HG03354 (cell line): ENCODE measurements around the gene EMILIN2.
A peak's percentile ranks its signal among the peaks of the same experiment; 100 is the strongest.
"Not testable (repeated sequence)": the region's sequence is repeated elsewhere in the genome, so short reads cannot be mapped to it uniquely, and the experiment has no call there.

Source experiments
- ATAC-seq: cut with Tn5 transposase; IDR thresholded peaks from one replicate; pipeline ENCODE4 v1.9.1; 2021; ENCODE audit warnings: mild to moderate bottlenecking; ENCODE audit not compliant: unreplicated experiment, poor library complexity, severe bottlenecking

EMILIN2 gene

DNA sequence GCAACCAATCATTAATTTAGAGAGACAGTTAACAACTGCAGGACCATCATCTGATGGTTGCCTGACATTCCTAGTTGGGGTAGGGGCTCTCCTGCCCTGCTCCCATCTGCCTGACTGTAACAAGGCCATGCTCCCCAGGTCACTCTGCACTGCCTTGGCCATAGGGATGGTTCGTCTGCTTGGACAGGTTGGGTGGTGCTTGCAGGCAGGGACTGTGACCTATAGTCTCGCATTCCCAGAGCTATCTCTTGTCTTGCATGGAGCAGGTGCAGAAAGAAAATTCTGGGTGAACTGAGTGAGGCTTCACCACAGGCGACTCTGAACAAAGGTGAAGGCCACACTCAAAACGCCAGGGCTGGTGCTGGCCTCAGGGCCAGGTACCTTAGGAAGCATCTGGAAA, 64.7 kb downstream of the EMILIN2 start:
- no peak for ATAC-seq

- ATAC-seq = no peak
Measured at GRCh38 chr18:2912357-2913299, 65.8 kb downstream of the EMILIN2 start.

DNA sequence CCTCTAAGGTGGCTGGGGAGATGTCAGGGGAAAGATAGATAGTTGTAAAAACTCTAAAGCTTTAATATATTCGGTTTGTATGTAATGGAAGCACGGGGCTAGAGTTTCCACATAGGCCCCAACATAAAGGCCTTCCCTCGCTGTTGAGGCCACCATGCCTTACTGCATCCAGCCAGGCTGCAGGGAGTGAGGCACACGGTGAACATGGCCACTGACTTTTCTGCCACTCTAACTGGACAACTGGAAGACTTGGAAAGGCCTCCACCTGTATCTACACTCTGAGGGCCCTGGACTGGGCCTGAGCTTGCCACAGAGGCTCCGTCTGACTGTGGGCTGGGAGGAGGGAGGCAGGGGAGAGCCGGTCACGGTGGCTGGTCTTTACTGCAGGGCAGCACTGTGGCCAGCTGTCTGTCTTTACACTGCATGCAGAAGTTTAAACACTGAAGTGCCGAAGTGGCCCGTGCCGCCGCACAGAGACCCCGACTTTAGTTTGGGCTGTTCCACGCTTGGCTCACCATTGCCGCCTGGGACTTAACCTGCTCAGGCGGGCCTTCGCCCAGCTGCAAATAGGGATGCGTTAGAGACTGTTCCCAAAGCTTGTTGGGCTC, 66.7 kb downstream of the EMILIN2 start:
- ATAC-seq = no peak

DNA sequence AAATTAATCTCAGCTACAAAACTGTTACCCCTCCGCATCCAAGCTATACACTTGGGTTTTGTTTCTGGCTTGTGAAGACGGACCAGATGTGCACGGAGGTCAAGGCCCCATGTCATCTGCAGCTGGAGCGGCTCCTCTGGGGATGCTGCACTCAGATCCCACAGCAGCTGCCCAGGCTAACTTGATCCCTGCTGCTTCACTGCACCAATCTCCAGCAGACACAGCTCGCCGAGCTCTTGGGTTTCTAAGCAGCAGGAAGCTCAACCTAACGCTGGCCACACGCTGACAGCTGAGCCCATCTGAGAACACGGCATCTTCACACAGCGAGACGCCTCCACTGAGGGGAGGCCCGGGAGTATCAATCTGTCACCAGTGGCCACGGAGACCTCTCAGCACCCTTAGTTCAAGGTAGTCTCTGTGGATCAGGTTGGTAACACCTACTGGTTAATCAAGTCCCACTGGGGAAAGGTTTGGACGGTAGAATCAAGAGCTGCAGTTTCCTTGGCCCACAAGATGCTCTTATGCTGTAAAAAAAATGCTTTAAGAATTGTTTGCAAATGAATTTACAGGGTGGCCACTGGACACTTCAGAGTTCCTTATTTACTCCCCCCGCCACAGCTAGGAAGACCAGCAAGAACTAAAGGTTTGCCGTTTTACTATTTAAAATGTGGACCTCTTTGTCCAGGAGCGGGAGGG, 67.5 kb downstream of the EMILIN2 start:
- no peak for ATAC-seq

- no peak for ATAC-seq
Measured at GRCh38 chr18:2914881-2915240, 68.1 kb downstream of the EMILIN2 start.

- ATAC-seq = not testable (repeated sequence)
Measured at GRCh38 chr18:2915486-2915885, 68.7 kb downstream of the EMILIN2 start.

GRCh38 chr18:2916184-2916583, 69.4 kb downstream of the EMILIN2 start:
- ATAC-seq = no peak

DNA sequence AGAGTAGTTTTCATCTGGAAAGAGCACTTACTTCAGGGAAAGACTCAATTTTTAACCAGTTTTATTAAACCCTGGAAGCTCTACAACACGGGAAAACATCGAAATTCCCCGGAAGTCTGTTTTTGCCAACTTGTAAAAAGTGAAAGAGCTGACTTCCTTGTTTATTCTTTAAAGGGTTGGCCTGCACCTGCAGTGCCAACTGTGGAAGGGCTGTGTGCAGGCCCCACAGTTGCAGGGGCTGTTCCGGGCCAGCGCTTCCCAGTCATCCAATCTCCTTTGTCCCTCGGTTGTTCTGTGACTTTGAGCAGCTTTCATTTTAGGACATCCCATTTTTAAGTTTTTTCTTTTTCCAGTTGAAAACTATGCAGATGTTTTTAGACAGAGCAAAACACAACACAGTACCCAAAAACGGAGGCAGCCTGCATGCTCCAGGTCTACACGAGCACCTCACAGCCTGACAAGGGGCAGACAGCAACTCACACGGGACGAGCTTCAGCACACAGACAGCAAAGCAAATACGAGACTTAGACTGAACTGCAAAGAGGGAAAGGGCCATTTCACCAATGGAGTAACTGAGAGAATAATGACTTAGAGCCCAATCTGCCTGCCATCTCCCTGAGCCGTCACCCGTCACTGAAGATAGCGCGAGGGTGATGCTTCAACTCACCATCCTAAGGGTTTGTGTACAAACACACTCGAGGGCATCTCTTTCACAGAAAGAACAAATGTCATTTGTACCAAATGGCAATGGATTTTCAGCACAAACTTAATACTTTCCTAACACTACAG, 70.6 kb downstream of the EMILIN2 start:
- peak; percentile 55 for ATAC-seq

GRCh38 chr18:2918761-2919550, 72.2 kb downstream of the EMILIN2 start:
- no peak for ATAC-seq

- ATAC-seq = no peak
Measured at GRCh38 chr18:2919600-2919999, 72.8 kb downstream of the EMILIN2 start.

DNA sequence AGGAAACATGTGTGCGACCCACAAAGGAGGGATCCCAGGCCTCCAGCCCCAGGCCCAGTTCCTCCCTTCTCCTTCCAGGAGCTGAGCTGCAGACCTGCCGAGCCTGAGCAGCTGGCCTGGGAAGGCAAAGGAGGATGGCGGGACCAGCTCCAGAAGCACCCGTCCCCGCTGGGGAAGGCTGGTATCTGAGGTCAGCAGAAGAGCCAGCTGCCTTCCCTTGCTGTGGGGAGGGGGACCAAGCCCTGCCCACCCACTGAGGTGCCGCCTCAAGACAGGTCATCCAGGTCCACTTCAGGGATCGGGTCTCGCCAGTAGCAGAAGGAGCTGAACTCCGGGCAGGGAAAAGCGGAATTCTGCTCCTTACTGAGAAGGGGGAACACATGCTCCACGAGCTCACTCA, 73.2 kb downstream of the EMILIN2 start:
- ATAC-seq = no peak

DNA sequence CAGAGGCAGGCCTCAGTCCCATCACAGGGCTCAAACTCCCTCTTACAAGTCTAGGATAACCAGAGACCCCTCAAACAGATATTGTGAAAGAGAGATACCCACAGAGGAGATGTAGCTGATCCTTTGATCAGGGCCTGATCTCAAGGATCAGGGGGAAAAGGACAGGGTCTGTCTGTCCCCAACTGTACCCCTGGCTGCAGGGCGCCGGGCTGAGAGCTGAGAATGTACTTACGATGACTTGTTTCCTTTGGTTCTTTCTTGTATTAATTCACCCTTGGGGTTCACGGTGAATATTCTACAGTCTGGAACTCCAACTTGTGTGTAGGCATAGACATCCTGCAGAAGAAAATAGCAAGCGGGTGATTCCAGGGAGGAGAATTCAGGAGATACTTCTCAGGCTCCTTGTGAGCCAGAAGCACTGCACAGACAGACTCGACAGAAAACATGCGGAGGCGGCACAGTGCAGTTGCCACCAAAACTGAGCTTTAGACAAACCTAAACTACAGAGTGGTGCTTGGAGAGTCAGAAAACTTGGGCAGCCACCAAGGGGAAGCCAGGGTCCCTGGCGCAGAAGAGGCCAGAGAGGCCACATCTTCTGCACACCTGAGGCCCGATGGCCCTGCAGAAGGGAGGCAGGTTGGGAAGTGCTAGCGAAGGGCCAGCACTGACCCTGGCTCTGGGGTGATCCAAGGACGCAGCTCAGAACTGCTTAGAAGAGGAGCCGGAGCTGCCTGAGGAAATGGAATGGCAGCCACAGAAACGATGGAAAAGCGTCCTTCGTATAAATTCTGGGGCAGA, 73.9 kb downstream of the EMILIN2 start:
- ATAC-seq = no peak

GRCh38 chr18:2921778-2922177, 75.0 kb downstream of the EMILIN2 start:
- no peak for ATAC-seq

DNA sequence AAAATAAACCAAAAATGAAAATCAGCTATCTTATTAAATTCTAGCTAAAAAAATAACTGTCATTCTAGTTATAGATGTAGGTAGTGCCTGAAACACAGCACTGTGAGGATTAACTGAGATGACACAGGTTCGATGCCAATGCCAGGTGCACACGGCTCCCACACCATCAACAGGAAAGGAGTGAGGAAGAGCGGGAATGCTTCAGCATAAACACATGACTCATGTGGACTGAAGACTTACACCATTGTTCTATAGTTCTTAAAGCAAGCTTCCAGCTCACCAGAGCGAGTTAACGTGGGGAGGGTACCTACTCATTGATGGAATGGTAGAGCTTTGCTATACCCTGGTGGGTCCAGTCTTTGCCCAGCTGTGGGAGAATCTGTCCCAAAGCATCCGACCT, 76.7 kb downstream of the EMILIN2 start:
- no peak for ATAC-seq

DNA sequence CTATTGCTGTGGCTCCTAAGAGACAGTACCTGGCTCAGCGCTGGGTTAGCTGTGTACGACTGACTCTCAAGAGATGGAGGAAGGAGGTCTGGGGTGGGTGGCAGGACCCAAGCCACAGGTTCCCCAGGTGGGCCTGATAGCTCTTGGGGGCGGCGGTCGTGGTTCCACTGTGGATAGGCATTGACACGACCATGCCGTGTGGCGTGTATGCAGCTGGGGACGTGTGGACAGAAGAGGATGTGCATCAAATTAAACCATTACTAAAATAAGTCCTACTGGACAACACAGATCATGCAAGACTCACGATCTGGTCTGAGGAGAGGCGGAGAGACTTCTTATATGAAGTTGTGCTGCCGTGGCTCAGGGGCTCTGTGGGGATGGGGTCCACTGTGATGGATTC, 78.1 kb downstream of the EMILIN2 start:
- ATAC-seq = no peak

- no peak for ATAC-seq
Measured at GRCh38 chr18:2926528-2926927, 79.7 kb downstream of the EMILIN2 start.

DNA sequence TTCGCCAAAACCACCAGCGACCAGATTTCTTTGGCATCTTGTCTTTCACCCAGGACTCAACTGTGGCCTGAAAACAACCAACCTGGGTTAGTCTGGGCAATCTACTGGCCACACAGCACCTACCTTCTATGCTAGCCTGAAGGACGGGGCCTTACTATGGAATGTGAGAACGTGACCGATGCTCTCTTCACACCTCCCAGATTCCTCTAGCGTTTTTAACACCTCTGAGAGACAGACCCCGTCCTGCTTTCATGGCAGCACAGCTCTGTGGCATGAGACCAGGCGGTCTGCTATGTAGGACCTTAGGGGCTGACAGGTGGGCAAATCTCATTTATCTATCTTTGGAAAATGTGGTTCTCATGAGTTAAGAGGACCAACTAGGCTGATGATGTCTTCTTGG, 80.9 kb downstream of the EMILIN2 start:
- ATAC-seq = no peak
